Aorta (tissue), 5 donors: ENCODE data around the gene MIP. TPM values are rescaled to one million over a fixed set of nuclear protein-coding genes. Genes with fewer than 3 reads are reported as not detected.

Experiments used
- ATAC-seq: fragments of 200-7000 bp; cut with Tn5 transposase; one replicate; pipeline ENCODE4 v1.9.1; 2022; ENCODE audit warnings: moderate library complexity; ENCODE audit not compliant: low FRiP score
- DNase-seq, 2 donors: peaks; one replicate each; pipeline ENCODE4 v3.0.0-alpha.2; 2020
- H3K27ac ChIP-seq, 2 donors: one replicate each; pipeline ENCODE4 v1.5.1; 2013; ENCODE audit warnings: low read length in 2 of 2, mild to moderate bottlenecking in 2 of 2, moderate library complexity in 2 of 2, control low read depth in 1 of 2, inconsistent platforms in 1 of 2, low read depth in 1 of 2
- H3K27me3 ChIP-seq, 2 donors: one replicate each; pipeline ENCODE4 v1.6.1; 2013; ENCODE audit warnings: control low read depth in 1 of 2, low read length in 1 of 2, mild to moderate bottlenecking in 1 of 2, moderate library complexity in 1 of 2; ENCODE audit not compliant: insufficient read depth in 2 of 2, control insufficient read depth in 1 of 2
- H3K36me3 ChIP-seq, 2 donors: one replicate each; pipeline ENCODE4 v1.6.1; 2013; ENCODE audit warnings: control low read depth in 1 of 2, low read length in 1 of 2, mild to moderate bottlenecking in 1 of 2; ENCODE audit not compliant: insufficient read depth in 2 of 2, control insufficient read depth in 1 of 2
- H3K4me1 ChIP-seq, 2 donors: one replicate each; pipeline ENCODE4 v1.6.1; 2013; ENCODE audit warnings: low read length in 2 of 2, control low read depth in 1 of 2, mild to moderate bottlenecking in 1 of 2, moderate library complexity in 1 of 2; ENCODE audit not compliant: insufficient read depth in 2 of 2, control insufficient read depth in 1 of 2
- H3K4me3 ChIP-seq, 2 donors: one replicate each; pipeline ENCODE4 v1.5.1; 2013; ENCODE audit warnings: low read length in 2 of 2, control low read depth in 1 of 2, mild to moderate bottlenecking in 1 of 2
- H3K9me3 ChIP-seq: one replicate; pipeline ENCODE4 v1.6.1; 2013; ENCODE audit warnings: mild to moderate bottlenecking, low read length; ENCODE audit not compliant: control insufficient read depth
- WGBS, 2 donors: extraction: QIAGEN DNeasy Blood & Tissue Kit; methylation state at CpG; one replicate each; pipeline ENCODE4 v1.1.7; 2013; 5-methylcytosine and 5-hydroxymethylcytosine counted together
- intact Hi-C, 2 donors: fragments of 100-400 bp; cut with DNase I; formaldehyde crosslinking; loops; one replicate each; pipeline versions ENCODE4 v1.14.2 to v1.15.0; 2022
- polyA plus RNA-seq, 2 donors: library from polyadenylated mRNA; stranded (reverse); fragments of 200-250 nt; gene quantifications; one replicate each; pipeline ENCODE4 v1.2.3, GENCODE V29; 2013
- total RNA-seq, 2 donors: library from RNA; stranded (reverse); fragmentation: NEBNext Ultra II Directional; extraction: Animal tissue kit (Norgen Biotek cat#: 25700); gene quantifications; one replicate each; pipeline ENCODE4 v1.2.1, GENCODE V29; 2021
- donor health status: healthy with polysubstance abuse.
- donor health status: Bipolar disorder and iron deficiency.
- donor health status: DM: no; HTN: no; CAD: no.
- donor health status: DM: no; HTN: no; CAD: no.
- donor health status: DM: yes; HTN: yes; CAD: no.

Gene MIP
- total and polyA plus RNA-seq, 4 donors = not detected

DNA sequence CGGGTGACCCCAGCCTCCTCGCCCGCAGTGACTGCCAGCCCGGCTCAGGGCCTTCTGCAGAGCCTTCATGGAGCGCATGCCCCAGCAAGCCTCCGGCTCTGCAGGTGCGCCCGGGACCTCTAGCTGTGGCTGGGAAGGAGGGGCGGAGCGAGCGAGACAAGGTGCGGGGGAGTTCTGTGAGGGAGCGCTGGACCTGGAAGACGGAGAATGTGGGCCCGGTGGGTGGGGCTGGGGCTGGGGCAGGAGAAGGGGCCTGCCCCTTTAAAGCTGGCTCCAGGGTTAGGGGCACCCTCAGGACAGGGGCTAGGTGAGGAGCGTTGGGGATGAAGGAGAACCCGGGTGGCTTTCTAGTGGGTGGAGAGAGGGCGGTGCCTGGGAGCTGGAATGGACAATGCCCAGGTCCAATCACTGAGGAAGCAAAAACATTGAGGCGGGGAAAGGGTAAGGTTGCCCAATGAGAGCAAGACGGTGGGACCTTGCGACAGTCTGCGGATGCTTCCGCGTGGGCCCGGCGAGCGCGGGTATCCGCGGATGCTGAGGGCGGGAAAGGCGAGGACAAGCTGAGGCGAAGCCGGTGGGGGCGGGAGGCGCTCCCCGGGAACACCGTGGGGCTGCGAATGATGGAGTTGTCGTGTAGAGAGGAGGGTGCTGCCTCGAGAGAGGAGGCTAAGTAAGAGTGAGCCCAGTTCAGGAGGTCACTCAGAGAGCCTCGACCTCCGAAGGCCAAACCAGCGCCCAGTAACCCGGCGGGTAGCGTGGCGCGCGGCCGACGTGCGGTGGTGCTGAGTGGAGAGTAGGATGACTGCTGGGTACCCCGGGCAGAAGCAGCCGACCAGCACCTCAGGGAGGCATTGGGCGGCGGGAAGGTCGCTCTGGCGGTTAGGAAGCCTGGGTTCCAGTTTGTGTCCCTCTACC is 33.8 kb upstream of the MIP start, which contains the start of gene GLS2:
TSS of gene GLS2 (minus strand) at position 121 of the 915 bp plus-strand sequence. CDS start at position 78, 43 bp downstream.
- WGBS, 2 donors = 15% methylated on average over 52 to 59 of the region's 59 CpGs
- H3K27ac ChIP-seq = no peak within 1 kb of the TSS
- peak within 1 kb of the TSS; percentile 9 to 58 for H3K4me3 ChIP-seq
- DNase-seq (peak; percentile 81 to 89), ATAC-seq (peak; percentile 93)
- no peaks in the 10 kb centered on the region for H3K4me1 ChIP-seq
- H3K27me3 ChIP-seq = no peaks in the 10 kb centered on the region
- H3K9me3 ChIP-seq = no peaks in the 10 kb centered on the region
- intact Hi-C loops = no loop called here
- no peaks in the 10 kb centered on the region for H3K36me3 ChIP-seq

DNA sequence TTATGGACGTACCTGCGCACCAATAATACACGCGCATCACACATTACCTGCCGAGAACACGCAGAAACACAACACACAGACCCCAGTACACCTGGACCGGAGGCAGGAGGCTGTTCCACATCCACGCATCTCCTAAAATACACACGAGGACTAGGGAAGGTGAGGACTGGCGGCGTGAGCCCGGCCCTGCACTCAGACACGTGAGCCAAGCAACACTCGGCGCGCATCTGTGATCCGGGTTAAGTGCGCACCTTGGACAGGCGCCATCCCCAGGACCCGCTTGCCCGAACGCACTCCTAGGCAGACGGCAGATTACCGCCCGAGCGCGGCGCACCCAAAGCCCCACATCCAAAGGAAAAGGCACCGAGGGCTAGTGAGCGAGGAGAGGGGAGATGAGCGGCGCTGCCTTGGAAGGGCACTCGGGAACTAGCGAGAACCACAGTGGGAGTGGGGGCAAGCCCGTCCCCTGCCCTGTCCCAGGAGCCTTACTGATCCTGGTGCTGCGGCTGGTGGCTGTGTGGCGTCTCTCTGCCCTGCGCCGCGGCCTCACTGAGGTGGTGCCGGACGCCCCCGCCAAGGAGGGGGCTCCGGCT is 33.1 kb upstream of the MIP start:
- Histone ChIP-seq H3K27me3 (no peaks in the 10 kb centered on the region), H3K9me3 (no peaks in the 10 kb centered on the region), H3K4me1 (no peaks in the 10 kb centered on the region), H3K4me3 (peak overlapping the region; percentile 9 to 58), H3K36me3 (no peaks in the 10 kb centered on the region), H3K27ac (no peak overlapping the region)
- ATAC-seq (peak; percentile 62), DNase-seq (peak; percentile 53 to 80)
- WGBS, 2 donors = 4 to 5% methylated on average over 43 to 44 of the region's 44 CpGs
- intact Hi-C loops = no loop called here

GRCh38 chr12:56486694-56487093 is 32.2 kb upstream of the MIP start:
- H3K4me1 ChIP-seq = no peaks in the 10 kb centered on the region
- no peaks in the 10 kb centered on the region for H3K27me3 ChIP-seq
- no peaks in the 10 kb centered on the region for H3K36me3 ChIP-seq
- no peak overlapping the region for H3K4me3 ChIP-seq
- ATAC-seq (no peak), DNase-seq (no peak)
- H3K27ac ChIP-seq = no peak overlapping the region
- 88 to 92% methylated on average over 12 of the region's 12 CpGs for WGBS, 2 donors
- H3K9me3 ChIP-seq = no peaks in the 10 kb centered on the region
- intact Hi-C loops = no loop called here

GRCh38 chr12:56484566-56484965 is 30.1 kb upstream of the MIP start:
- Histone ChIP-seq H3K27me3 (no peaks in the 10 kb centered on the region), H3K4me1 (no peaks in the 10 kb centered on the region), H3K27ac (no peak overlapping the region), H3K4me3 (no peak overlapping the region), H3K36me3 (no peaks in the 10 kb centered on the region), H3K9me3 (no peaks in the 10 kb centered on the region)
- WGBS, 2 donors = 87 to 90% methylated on average over 1 of the region's 1 CpG
- DNase-seq = no peak
- intact Hi-C loops = no loop called here
- ATAC-seq = no peak

DNA sequence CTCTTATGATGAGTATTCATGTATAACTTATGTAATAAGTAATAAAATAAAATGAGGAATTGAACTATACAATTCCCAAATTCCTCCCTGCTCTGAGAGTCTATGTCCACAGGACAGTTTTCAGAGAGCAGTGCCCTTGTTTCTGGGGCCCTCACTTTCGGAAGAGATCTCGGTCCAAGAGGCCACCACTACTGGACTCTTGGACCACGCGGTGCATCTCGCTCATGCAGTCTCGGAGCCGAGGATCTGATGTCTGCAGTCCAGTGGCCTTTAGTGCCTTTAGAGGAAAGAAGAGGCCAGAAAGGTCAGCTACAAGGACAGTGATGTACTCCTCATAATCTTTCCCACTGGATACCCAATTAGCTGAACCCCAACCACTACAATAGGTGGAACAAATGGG is 25.2 kb upstream of the MIP start:
- H3K27me3 ChIP-seq = no peaks in the 10 kb centered on the region
- no peak overlapping the region for H3K27ac ChIP-seq
- intact Hi-C loops = no loop called here
- H3K4me1 ChIP-seq = no peaks in the 10 kb centered on the region
- 93 to 94% methylated on average over 7 of the region's 7 CpGs for WGBS, 2 donors
- no peak for ATAC-seq
- no peaks in the 10 kb centered on the region for H3K9me3 ChIP-seq
- no peak overlapping the region for H3K4me3 ChIP-seq
- no peaks in the 10 kb centered on the region for H3K36me3 ChIP-seq
- no peak for DNase-seq

- Histone ChIP-seq H3K9me3 (no peaks in the 10 kb centered on the region), H3K27me3 (no peaks in the 10 kb centered on the region), H3K4me1 (no peaks in the 10 kb centered on the region), H3K27ac (no peak overlapping the region), H3K4me3 (no peak overlapping the region), H3K36me3 (no peaks in the 10 kb centered on the region)
- intact Hi-C loops = no loop called here
- ATAC-seq = no peak
- DNase-seq = no peak
- WGBS, 2 donors = 84 to 88% methylated on average over 6 of the region's 6 CpGs
Observed at GRCh38 chr12:56477521-56478225, 23.2 kb upstream of the MIP start.

- Histone ChIP-seq H3K27ac (no peak overlapping the region), H3K4me1 (no peaks in the 10 kb centered on the region), H3K36me3 (no peaks in the 10 kb centered on the region), H3K4me3 (no peak overlapping the region), H3K27me3 (no peaks in the 10 kb centered on the region), H3K9me3 (no peaks in the 10 kb centered on the region)
- intact Hi-C loops = no loop called here
- ATAC-seq = no peak
- no peak for DNase-seq
- 89 to 90% methylated on average over 1 of the region's 1 CpG for WGBS, 2 donors
Observed at GRCh38 chr12:56476972-56477432, 22.5 kb upstream of the MIP start.

GRCh38 chr12:56476143-56476542 is 21.7 kb upstream of the MIP start:
- WGBS, 2 donors = 88 to 94% methylated on average over 6 of the region's 6 CpGs
- intact Hi-C loops = no loop called here
- H3K9me3 ChIP-seq = no peaks in the 10 kb centered on the region
- no peak overlapping the region for H3K27ac ChIP-seq
- ATAC-seq = no peak
- H3K36me3 ChIP-seq = no peaks in the 10 kb centered on the region
- no peaks in the 10 kb centered on the region for H3K4me1 ChIP-seq
- no peak for DNase-seq
- no peak overlapping the region for H3K4me3 ChIP-seq
- no peaks in the 10 kb centered on the region for H3K27me3 ChIP-seq
